Immature natural killer cell (primary cell): ENCODE results near the gene GPR139. TPM values are rescaled to one million over a fixed set of nuclear protein-coding genes. Genes with fewer than 3 reads are reported as not detected.

Experiments used
- DNase-seq, 3 donors: peaks; one replicate each; pipeline ENCODE4 v3.0.0; 2022; ENCODE audit warnings: mixed read lengths in 1 of 3
- H3K27ac Mint-ChIP-seq, 6 donors: one replicate each; pipeline ENCODE4 v1.8.0; 2020; ENCODE audit warnings: mixed read lengths in 6 of 6, mild to moderate bottlenecking in 5 of 6, inconsistent platforms in 4 of 6, moderate library complexity in 3 of 6
- H3K27me3 Mint-ChIP-seq, 3 donors: one replicate each; pipeline ENCODE4 v1.8.0; 2020 to 2021; ENCODE audit warnings: low read depth in 3 of 3, mild to moderate bottlenecking in 3 of 3, mixed read lengths in 3 of 3, moderate library complexity in 3 of 3, inconsistent platforms in 1 of 3
- H3K36me3 Mint-ChIP-seq, 3 donors: one replicate each; pipeline ENCODE4 v1.8.0; 2020; ENCODE audit warnings: mixed read lengths in 3 of 3, inconsistent platforms in 2 of 3, mild to moderate bottlenecking in 2 of 3
- H3K4me1 Mint-ChIP-seq, 2 donors: one replicate each; pipeline ENCODE4 v1.8.0; 2020; ENCODE audit warnings: inconsistent platforms in 2 of 2, mild to moderate bottlenecking in 2 of 2, mixed read lengths in 2 of 2, moderate library complexity in 1 of 2
- H3K4me3 Mint-ChIP-seq, 5 donors: one replicate each; pipeline ENCODE4 v1.8.0; 2020; ENCODE audit warnings: mild to moderate bottlenecking in 5 of 5, mixed read lengths in 5 of 5, inconsistent platforms in 3 of 5, moderate library complexity in 3 of 5
- H3K9me3 Mint-ChIP-seq, 6 donors: one replicate each; pipeline ENCODE4 v1.8.0; 2020; ENCODE audit warnings: mild to moderate bottlenecking in 6 of 6, mixed read lengths in 6 of 6, inconsistent platforms in 4 of 6, moderate library complexity in 3 of 6
- polyA plus RNA-seq, 3 donors: library from polyadenylated mRNA; unstranded; fragments of 300-500 nt; fragmentation: Illumina TruSeq; gene quantifications; one replicate each; pipeline ENCODE4 v1.2.3, GENCODE V29; 2021

The GPR139 gene
- polyA plus RNA-seq, 3 donors from 2014 or later, result not detected

GRCh38 chr16:19994466-19995170 lies 79.1 kb downstream of the GPR139 start:
- H3K27me3 Mint-ChIP-seq, result peaks cover 2 to 7% (median 3%) of the 10 kb centered on the region in 3 donors
- no peak overlapping the region for H3K27ac Mint-ChIP-seq
- no peaks in the 10 kb centered on the region for H3K36me3 Mint-ChIP-seq
- DNase-seq, result no peak
- H3K9me3 Mint-ChIP-seq, result no peaks in the 10 kb centered on the region
- H3K4me3 Mint-ChIP-seq, result no peak overlapping the region
- no peaks in the 10 kb centered on the region for H3K4me1 Mint-ChIP-seq

- H3K4me1 Mint-ChIP-seq, result no peaks in the 10 kb centered on the region
- no peaks in the 10 kb centered on the region for H3K36me3 Mint-ChIP-seq
- no peak overlapping the region for H3K4me3 Mint-ChIP-seq
- H3K27me3 Mint-ChIP-seq, result peaks cover 2 to 10% (median 5%) of the 10 kb centered on the region in 3 donors
- DNase-seq, result no peak
- H3K9me3 Mint-ChIP-seq, result no peaks in the 10 kb centered on the region
- H3K27ac Mint-ChIP-seq, result no peak overlapping the region
Measured at GRCh38 chr16:19991614-19992013, 82.1 kb downstream of the GPR139 start.

- no peak for DNase-seq
- Mint-ChIP-seq H3K27me3 (peaks cover 0 to 7% (median 3%) of the 10 kb centered on the region in 3 donors), H3K4me1 (no peaks in the 10 kb centered on the region), H3K4me3 (no peak overlapping the region), H3K9me3 (no peaks in the 10 kb centered on the region), H3K27ac (no peak overlapping the region), H3K36me3 (no peaks in the 10 kb centered on the region)
Measured at GRCh38 chr16:19984135-19984534, 89.6 kb downstream of the GPR139 start.

Other genes starting within 250 kb of the GPR139 start
- not detected for gene GPRC5B, start 189.0 kb downstream of the GPR139 start, polyA plus RNA-seq